HFFc6 (cell line): Measurements from ENCODE around the gene CCNF. TPM values are rescaled to one million over a fixed set of nuclear protein-coding genes. Genes with fewer than 3 reads are reported as not detected.

Experiments
- DNase-seq: peaks from one replicate; pipeline ENCODE4 v3.0.0-alpha.2; 2018
- H3K27ac Mint-ChIP-seq: 2 replicates; pipeline ENCODE4 v1.8.0; 2020; ENCODE audit warnings: mild to moderate bottlenecking, mixed read lengths
- H3K27me3 Mint-ChIP-seq: 2 replicates; pipeline ENCODE4 v1.8.0; 2021; ENCODE audit warnings: mild to moderate bottlenecking, moderate library complexity, mixed read lengths; ENCODE audit not compliant: insufficient read depth
- H3K36me3 Mint-ChIP-seq: 2 replicates; pipeline ENCODE4 v1.8.0; 2021; ENCODE audit warnings: low read depth, mixed read lengths
- H3K4me1 Mint-ChIP-seq: 2 replicates; pipeline ENCODE4 v1.8.0; 2020; ENCODE audit warnings: low read depth, mixed read lengths
- H3K4me3 Mint-ChIP-seq: 2 replicates; pipeline ENCODE4 v1.8.0; 2020; ENCODE audit warnings: mild to moderate bottlenecking, moderate library complexity, mixed read lengths
- H3K9me3 Mint-ChIP-seq: 2 replicates; pipeline ENCODE4 v1.8.0; 2020; ENCODE audit warnings: mild to moderate bottlenecking, mixed read lengths
- total RNA-seq, 6 experiments: library from RNA; stranded (reverse); fragmentation: NEBNext Ultra II Directional; extraction: Animal tissue kit (Norgen Biotek cat#: 25700); gene quantifications; 2 replicates in 1 of 6; 3 replicates in 5 of 6; pipeline ENCODE4 v1.2.3, GENCODE V29; 2021
- TF ChIP-seq, protein P1 (sequence below): fragments of 200-600 bp; sonication (generic); IDR thresholded peaks from 2 replicates; pipeline ENCODE4 v1.5.0; 2021; ENCODE audit warnings: antibody characterized with exemption, mild to moderate bottlenecking

Gene CCNF
- total RNA-seq, 6 experiments from 2014 or later = 10.9 to 22.3 (median 19.8) TPM

DNA sequence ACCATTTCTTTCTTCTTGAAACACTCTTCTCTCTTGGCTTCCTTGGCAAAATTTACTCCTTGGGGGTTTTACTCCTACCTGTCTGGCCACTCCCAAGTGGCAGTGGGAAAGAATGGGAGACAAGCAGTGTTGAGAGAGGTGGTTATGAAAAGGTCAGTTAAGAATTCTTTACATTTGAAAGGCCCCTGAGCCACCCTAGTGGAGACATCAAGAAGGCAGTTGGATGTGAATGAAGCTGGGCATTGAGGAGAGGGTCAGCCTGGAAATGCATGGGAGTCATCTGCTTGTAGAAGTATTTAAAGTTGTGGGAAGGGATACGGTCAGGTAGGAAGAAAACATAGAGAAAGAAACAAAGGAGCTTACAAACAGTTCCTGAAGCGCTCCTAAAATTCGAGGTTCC lies 42.3 kb upstream of the CCNF start:
- no peak overlapping the region for H3K4me3 Mint-ChIP-seq
- TF ChIP-seq, protein P1, sequence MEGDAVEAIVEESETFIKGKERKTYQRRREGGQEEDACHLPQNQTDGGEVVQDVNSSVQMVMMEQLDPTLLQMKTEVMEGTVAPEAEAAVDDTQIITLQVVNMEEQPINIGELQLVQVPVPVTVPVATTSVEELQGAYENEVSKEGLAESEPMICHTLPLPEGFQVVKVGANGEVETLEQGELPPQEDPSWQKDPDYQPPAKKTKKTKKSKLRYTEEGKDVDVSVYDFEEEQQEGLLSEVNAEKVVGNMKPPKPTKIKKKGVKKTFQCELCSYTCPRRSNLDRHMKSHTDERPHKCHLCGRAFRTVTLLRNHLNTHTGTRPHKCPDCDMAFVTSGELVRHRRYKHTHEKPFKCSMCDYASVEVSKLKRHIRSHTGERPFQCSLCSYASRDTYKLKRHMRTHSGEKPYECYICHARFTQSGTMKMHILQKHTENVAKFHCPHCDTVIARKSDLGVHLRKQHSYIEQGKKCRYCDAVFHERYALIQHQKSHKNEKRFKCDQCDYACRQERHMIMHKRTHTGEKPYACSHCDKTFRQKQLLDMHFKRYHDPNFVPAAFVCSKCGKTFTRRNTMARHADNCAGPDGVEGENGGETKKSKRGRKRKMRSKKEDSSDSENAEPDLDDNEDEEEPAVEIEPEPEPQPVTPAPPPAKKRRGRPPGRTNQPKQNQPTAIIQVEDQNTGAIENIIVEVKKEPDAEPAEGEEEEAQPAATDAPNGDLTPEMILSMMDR = peak; percentile 65
- H3K27ac Mint-ChIP-seq = no peak overlapping the region
- peaks cover 13% of the 10 kb centered on the region for H3K4me1 Mint-ChIP-seq
- DNase-seq = no peak
- peaks cover 15% of the 10 kb centered on the region for H3K9me3 Mint-ChIP-seq
- peaks cover 5% of the 10 kb centered on the region for H3K36me3 Mint-ChIP-seq
- H3K27me3 Mint-ChIP-seq = peaks cover 7% of the 10 kb centered on the region

DNA sequence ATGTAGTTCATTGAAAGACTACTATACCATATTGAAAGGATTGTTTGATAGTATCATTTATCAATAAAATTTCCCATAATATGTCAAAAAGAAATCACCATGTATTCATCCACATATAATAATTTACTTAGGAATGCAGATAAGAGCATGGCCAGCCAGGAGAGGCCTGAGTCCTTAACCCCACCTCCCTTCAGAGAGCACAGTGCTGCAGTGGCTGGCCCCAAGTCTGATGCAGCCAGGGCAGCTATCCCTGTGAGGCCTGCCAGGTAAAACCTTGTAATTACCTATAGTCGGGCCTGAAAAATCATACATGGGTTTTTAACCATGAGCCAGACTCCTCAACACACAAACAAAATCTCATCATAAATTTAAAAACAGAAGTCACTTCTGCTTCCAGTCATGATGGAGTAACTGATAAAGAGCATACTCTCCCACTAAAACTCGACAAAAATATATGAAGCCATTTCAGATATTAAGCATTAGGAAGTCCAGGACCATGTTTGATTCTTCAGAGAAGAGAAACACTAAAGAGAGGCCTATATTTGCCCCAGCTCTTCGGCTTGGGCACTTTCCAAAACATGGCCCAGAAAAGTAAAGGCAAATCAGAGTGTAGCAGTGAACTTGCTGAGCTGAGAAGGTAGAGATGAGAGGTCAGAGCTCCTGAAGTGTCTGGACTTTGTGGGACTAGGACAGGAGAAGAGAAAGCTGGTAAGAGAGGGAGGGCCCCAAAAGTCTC lies 40.9 kb upstream of the CCNF start:
- H3K9me3 Mint-ChIP-seq = peaks cover 15% of the 10 kb centered on the region
- H3K27ac Mint-ChIP-seq = no peak overlapping the region

DNA sequence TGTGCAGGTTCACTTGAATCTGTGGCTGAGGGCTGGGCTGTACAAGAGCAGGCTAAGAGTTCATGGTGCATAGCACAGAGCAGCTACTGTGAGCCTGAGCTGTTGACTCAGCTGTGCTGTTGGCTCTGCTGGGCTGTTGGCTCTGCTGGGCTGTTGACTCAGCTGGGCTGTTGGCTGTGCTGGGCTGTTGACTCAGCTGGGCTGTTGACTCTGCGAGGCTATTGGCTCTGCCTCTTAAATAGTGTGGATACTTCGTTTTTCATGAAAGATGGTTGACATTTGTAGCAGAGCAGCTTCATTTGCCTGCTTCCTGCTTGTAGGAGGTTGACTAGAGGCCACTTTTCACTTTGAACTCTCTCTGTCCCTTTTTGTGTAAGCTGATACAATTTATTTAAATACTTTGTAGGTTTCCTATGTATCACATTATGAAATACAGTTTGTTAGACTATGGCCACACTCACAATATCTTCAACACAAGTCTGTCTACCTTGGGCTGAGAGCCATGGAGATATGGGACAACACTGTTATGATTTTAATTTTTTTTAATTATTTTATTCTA lies 40.3 kb upstream of the CCNF start:
- Mint-ChIP-seq H3K27ac (no peak overlapping the region), H3K4me3 (no peak overlapping the region), H3K4me1 (peaks cover 18% of the 10 kb centered on the region), H3K36me3 (peaks cover 5% of the 10 kb centered on the region), H3K9me3 (peaks cover 15% of the 10 kb centered on the region), H3K27me3 (peaks cover 8% of the 10 kb centered on the region)
- TF ChIP-seq, protein P1 = no peak
- peak; percentile 21 for DNase-seq

More for the DNA sequence above, 40.9 kb upstream of the CCNF start:
- Mint-ChIP-seq H3K4me1 (peaks cover 18% of the 10 kb centered on the region), H3K4me3 (no peak overlapping the region), H3K36me3 (peaks cover 5% of the 10 kb centered on the region), H3K27me3 (peaks cover 4% of the 10 kb centered on the region)
- TF ChIP-seq, protein P1 = no peak
- DNase-seq = no peak

DNA sequence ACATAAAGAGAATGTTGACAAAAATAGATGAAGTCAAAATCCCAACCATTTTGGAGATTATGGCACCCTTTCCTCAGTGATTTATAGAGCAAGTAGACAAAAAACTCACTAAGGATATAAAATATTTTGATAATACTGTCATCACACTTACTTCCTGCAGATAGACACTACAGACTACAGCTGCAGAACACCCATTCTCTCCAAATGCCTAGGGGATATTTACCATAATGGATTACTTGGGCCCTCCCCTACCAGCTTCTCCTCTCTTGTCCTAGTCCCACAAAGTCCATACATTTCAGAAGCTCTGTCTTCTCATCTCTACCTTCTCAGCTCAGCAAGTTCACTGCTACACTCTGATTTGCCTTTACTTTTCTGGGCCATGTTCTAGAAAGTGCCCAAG lies 37.2 kb upstream of the CCNF start:
- peaks cover 15% of the 10 kb centered on the region for H3K9me3 Mint-ChIP-seq
- no peak for DNase-seq
- peaks cover 13% of the 10 kb centered on the region for H3K4me1 Mint-ChIP-seq
- H3K27ac Mint-ChIP-seq = no peak overlapping the region
- H3K36me3 Mint-ChIP-seq = peaks cover 5% of the 10 kb centered on the region
- TF ChIP-seq, protein P1 = no peak
- peaks cover 15% of the 10 kb centered on the region for H3K27me3 Mint-ChIP-seq
- H3K4me3 Mint-ChIP-seq = no peak overlapping the region

DNA sequence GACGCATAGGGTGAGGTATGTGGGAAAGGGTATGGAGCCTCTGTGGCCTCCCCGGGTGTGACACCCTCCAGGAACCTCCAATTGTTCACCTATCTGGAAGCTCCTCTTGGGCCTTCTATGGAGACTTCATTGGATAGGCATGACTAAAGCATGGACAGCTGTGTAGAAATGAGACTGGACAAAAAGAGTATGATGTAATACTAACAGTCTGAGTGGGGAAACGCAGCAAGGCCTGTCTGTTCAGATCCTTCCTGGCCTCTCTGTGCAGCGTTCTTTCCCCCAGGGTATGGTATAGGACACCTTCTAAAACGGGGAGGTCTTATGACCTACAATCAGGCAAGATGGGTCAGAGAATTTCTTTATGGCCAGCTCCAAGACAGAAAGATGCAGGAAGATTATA lies 30.7 kb upstream of the CCNF start:
- DNase-seq = no peak
- Mint-ChIP-seq H3K27ac (no peak overlapping the region), H3K9me3 (no peaks in the 10 kb centered on the region), H3K4me3 (no peak overlapping the region), H3K27me3 (peaks cover 17% of the 10 kb centered on the region), H3K4me1 (no peaks in the 10 kb centered on the region), H3K36me3 (no peaks in the 10 kb centered on the region)
- TF ChIP-seq, protein P1 = no peak
